ENCODE measurements around the gene FBXO5.
A peak's percentile ranks its signal among the peaks of the same experiment; 100 is the strongest.

FBXO5 gene

GRCh38 chr6:152981989-152982903 is 595 bp downstream of the FBXO5 start:
- H3K27me3 ChIP-seq (ENCODE audit: control insufficient read depth, low read length) = no peaks in the 10 kb centered on the region
- H3F3A ChIP-seq (ENCODE audit: control insufficient read depth, insufficient read depth) = 0 out of 2 replicates have a peak, but pooled peaks cover 6% of the 10 kb centered on the region
- H3K36me3 ChIP-seq (ENCODE audit: control insufficient read depth, low read length) = peaks cover 89% of the 10 kb centered on the region
- H4K20me1 ChIP-seq (ENCODE audit: control insufficient read depth, insufficient read depth, low read depth, low read length) = peaks cover 34% of the 10 kb centered on the region
- peaks cover 94% of the 10 kb centered on the region for H3K79me2 ChIP-seq (ENCODE audit: control insufficient read depth, low read length)
- peak overlapping the region; percentile 72 for H3K27ac ChIP-seq (ENCODE audit: low read depth, low read length)
- TF ChIP-seq EZH2phosphoT487 (IDR thresholded peaks at IDR 0.05; ENCODE audit: borderline replicate concordance, low read length) (no peak), CTCF (IDR thresholded peaks at IDR 0.05; ENCODE audit: low read depth, low read length, poor library complexity, severe bottlenecking) (no peak)
- peak overlapping the region; percentile 78 for H3K4me2 ChIP-seq (ENCODE audit: low read length)
- no peaks in the 10 kb centered on the region for H3K9me3 ChIP-seq (ENCODE audit: control insufficient read depth, insufficient read depth, low read length)
- H3K4me1 ChIP-seq (ENCODE audit: control insufficient read depth, low read length) = peaks cover 55% of the 10 kb centered on the region
- H3K4me3 ChIP-seq (ENCODE audit: low read length) = peak overlapping the region; percentile 81
- H3K9me2 ChIP-seq (replicated peaks; ENCODE audit: control insufficient read depth, low read length) = no peaks in the 10 kb centered on the region

GRCh38 chr6:152981219-152981618 is 1.6 kb downstream of the FBXO5 start:
- Histone ChIP-seq H3K9me2 (replicated peaks; ENCODE audit: control insufficient read depth, low read length) (no peaks in the 10 kb centered on the region), H4K20me1 (ENCODE audit: control insufficient read depth, insufficient read depth, low read depth, low read length) (peaks cover 44% of the 10 kb centered on the region), H3K27me3 (ENCODE audit: control insufficient read depth, low read length) (no peaks in the 10 kb centered on the region), H3K36me3 (ENCODE audit: control insufficient read depth, low read length) (peaks cover 89% of the 10 kb centered on the region), H3K79me2 (ENCODE audit: control insufficient read depth, low read length) (peaks cover 94% of the 10 kb centered on the region), H3K4me3 (ENCODE audit: low read length) (peak overlapping the region; percentile 81), H3K9me3 (ENCODE audit: control insufficient read depth, insufficient read depth, low read length) (no peaks in the 10 kb centered on the region), H3F3A (ENCODE audit: control insufficient read depth, insufficient read depth) (0 out of 2 replicates have a peak, but pooled peaks cover 3% of the 10 kb centered on the region), H3K4me1 (ENCODE audit: control insufficient read depth, low read length) (peaks cover 52% of the 10 kb centered on the region), H3K27ac (ENCODE audit: low read depth, low read length) (no peak overlapping the region), H3K4me2 (ENCODE audit: low read length) (peak overlapping the region; percentile 78)
- TF ChIP-seq CTCF (IDR thresholded peaks at IDR 0.05; ENCODE audit: low read depth, low read length, poor library complexity, severe bottlenecking) (no peak), EZH2phosphoT487 (IDR thresholded peaks at IDR 0.05; ENCODE audit: borderline replicate concordance, low read length) (no peak)

- Histone ChIP-seq H3K4me3 (ENCODE audit: low read length) (peak overlapping the region; percentile 81), H3K9me3 (ENCODE audit: control insufficient read depth, insufficient read depth, low read length) (no peaks in the 10 kb centered on the region), H3K4me2 (ENCODE audit: low read length) (peak overlapping the region; percentile 78), H3K27ac (ENCODE audit: low read depth, low read length) (no peak overlapping the region), H3K79me2 (ENCODE audit: control insufficient read depth, low read length) (peaks cover 94% of the 10 kb centered on the region), H3F3A (ENCODE audit: control insufficient read depth, insufficient read depth) (0 out of 2 replicates have a peak, but pooled peaks cover 8% of the 10 kb centered on the region), H3K9me2 (replicated peaks; ENCODE audit: control insufficient read depth, low read length) (no peaks in the 10 kb centered on the region), H3K4me1 (ENCODE audit: control insufficient read depth, low read length) (peaks cover 46% of the 10 kb centered on the region), H3K36me3 (ENCODE audit: control insufficient read depth, low read length) (peaks cover 89% of the 10 kb centered on the region), H3K27me3 (ENCODE audit: control insufficient read depth, low read length) (no peaks in the 10 kb centered on the region), H4K20me1 (ENCODE audit: control insufficient read depth, insufficient read depth, low read depth, low read length) (peaks cover 46% of the 10 kb centered on the region)
- TF ChIP-seq EZH2phosphoT487 (IDR thresholded peaks at IDR 0.05; ENCODE audit: borderline replicate concordance, low read length) (no peak), CTCF (IDR thresholded peaks at IDR 0.05; ENCODE audit: low read depth, low read length, poor library complexity, severe bottlenecking) (no peak)
These were observed 2.2 kb downstream of the FBXO5 start for GRCh38 chr6:152980656-152981055.
